Caco-2 (cell line): ENCODE measurements around the gene TTC6. TPM values are rescaled to one million over a fixed set of nuclear protein-coding genes. Genes with fewer than 3 reads are reported as not detected.

ENCODE experiments used
- BruUV-seq: library from RNA; stranded (reverse); fragments of 400-500 nt; replicated peaks from 2 replicates; lab custom pipeline; 2021; lab: Mats Ljungman, UMichigan
- CTCF ChIA-PET: fragments of 300-600 bp; sonication (Branson Sonifier 250); formaldehyde crosslinking; loops from one replicate; lab custom pipeline; 2022; ENCODE audit warnings: antibody characterized with exemption; lab: Charles Lee
- POLR2A ChIA-PET: fragments of 300-600 bp; sonication (Branson Sonifier 250); formaldehyde crosslinking; loops from one replicate; lab custom pipeline; 2022; ENCODE audit warnings: antibody characterized with exemption; lab: Charles Lee
- DNase-seq, 2 experiments: peaks; one replicate each; pipeline versions ENCODE4 v3.0.0 to v3.0.0-alpha.2; 2020 to 2022
- H3K27me3 ChIP-seq: replicated peaks from 2 replicates; pipeline ENCODE4 v1.6.0; 2011; ENCODE audit warnings: low read length; ENCODE audit not compliant: control insufficient read depth, insufficient read depth
- H3K36me3 ChIP-seq: 2 replicates; pipeline ENCODE4 v1.5.1; 2011; ENCODE audit warnings: low read length; ENCODE audit not compliant: control insufficient read depth, insufficient read depth
- H3K4me1 ChIP-seq: fragments of 250-450 bp; sonication (Bioruptor Pico); 2 replicates; pipeline ENCODE4 v1.5.1; 2020; ENCODE audit warnings: mild to moderate bottlenecking
- H3K4me3 ChIP-seq: 2 replicates; pipeline ENCODE4 v1.5.1; 2011; ENCODE audit warnings: low read depth, mild to moderate bottlenecking, control low read depth, low read length
- H3K9me3 ChIP-seq: fragments of 250-450 bp; sonication (Bioruptor Pico); 2 replicates; pipeline ENCODE4 v1.5.1; 2020; ENCODE audit warnings: mild to moderate bottlenecking, moderate library complexity
- H3K27ac Mint-ChIP-seq: one replicate; pipeline ENCODE4 v1.8.0; 2022; ENCODE audit warnings: mixed read lengths; ENCODE audit not compliant: unreplicated experiment
- H3K27me3 Mint-ChIP-seq: one replicate; pipeline ENCODE4 v1.8.0; 2022; ENCODE audit warnings: mixed read lengths; ENCODE audit not compliant: insufficient read depth, unreplicated experiment
- H3K36me3 Mint-ChIP-seq: one replicate; pipeline ENCODE4 v1.8.0; 2022; ENCODE audit warnings: mild to moderate bottlenecking, mixed read lengths; ENCODE audit not compliant: insufficient read depth, unreplicated experiment
- H3K4me1 Mint-ChIP-seq: one replicate; pipeline ENCODE4 v1.8.0; 2022; ENCODE audit warnings: low read depth, mixed read lengths; ENCODE audit not compliant: unreplicated experiment
- H3K4me3 Mint-ChIP-seq: one replicate; pipeline ENCODE4 v1.8.0; 2022; ENCODE audit warnings: mild to moderate bottlenecking, moderate library complexity, mixed read lengths; ENCODE audit not compliant: unreplicated experiment
- H3K9me3 Mint-ChIP-seq: one replicate; pipeline ENCODE4 v1.8.0; 2022; ENCODE audit warnings: mixed read lengths; ENCODE audit not compliant: unreplicated experiment
- intact Hi-C: fragments of 100-400 bp; cut with micrococcal nuclease; formaldehyde crosslinking; loops from one replicate; pipeline ENCODE4 v1.10.0; 2022; ENCODE audit not compliant: unreplicated experiment
- total RNA-seq: library from RNA; stranded (reverse); gene quantifications from 2 replicates; pipeline ENCODE4 v1.2.3, GENCODE V29; 2022
- TF ChIP-seq, protein P1 (sequence below), 2 experiments: fragments of 200-600 bp in 1 of 2; IDR thresholded peaks; 1 replicate in 1 of 2; 2 replicates in 1 of 2; pipeline versions ENCODE4 v1.5.1 to v1.8.0; 2011 to 2022; ENCODE audit warnings: antibody characterized with exemption in 1 of 2, control low read depth in 1 of 2, inconsistent platforms in 1 of 2, low read depth in 1 of 2, low read length in 1 of 2, mild to moderate bottlenecking in 1 of 2, moderate library complexity in 1 of 2; ENCODE audit not compliant: insufficient read depth in 1 of 2, severe bottlenecking in 1 of 2, unreplicated experiment in 1 of 2

The TTC6 gene
- total RNA-seq, 1 experiment from 2014 or later = 19.4 TPM

DNA sequence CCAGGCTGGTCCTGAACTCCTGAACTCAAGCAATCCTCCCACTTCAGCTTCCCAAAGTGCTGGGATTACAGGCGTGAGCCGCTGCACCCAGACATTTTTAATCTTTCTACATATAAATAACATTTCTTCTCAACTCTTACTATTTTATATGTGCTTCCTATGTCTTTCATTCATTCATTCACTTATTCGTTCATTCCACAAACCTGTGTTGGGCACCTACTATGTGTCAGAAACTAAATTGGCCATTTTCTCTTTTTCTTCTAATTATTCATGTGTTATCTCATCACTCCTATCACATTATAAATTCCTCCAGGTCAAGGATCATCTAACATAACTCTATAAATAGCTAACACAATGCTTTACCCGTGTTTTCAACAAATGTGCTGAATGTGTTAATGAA is 24.0 kb upstream of the TTC6 start:
- TF ChIP-seq, protein P1, sequence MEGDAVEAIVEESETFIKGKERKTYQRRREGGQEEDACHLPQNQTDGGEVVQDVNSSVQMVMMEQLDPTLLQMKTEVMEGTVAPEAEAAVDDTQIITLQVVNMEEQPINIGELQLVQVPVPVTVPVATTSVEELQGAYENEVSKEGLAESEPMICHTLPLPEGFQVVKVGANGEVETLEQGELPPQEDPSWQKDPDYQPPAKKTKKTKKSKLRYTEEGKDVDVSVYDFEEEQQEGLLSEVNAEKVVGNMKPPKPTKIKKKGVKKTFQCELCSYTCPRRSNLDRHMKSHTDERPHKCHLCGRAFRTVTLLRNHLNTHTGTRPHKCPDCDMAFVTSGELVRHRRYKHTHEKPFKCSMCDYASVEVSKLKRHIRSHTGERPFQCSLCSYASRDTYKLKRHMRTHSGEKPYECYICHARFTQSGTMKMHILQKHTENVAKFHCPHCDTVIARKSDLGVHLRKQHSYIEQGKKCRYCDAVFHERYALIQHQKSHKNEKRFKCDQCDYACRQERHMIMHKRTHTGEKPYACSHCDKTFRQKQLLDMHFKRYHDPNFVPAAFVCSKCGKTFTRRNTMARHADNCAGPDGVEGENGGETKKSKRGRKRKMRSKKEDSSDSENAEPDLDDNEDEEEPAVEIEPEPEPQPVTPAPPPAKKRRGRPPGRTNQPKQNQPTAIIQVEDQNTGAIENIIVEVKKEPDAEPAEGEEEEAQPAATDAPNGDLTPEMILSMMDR (IDR thresholded peaks at IDR 0.05; ENCODE audit: insufficient read depth in 1 of 2, low read depth in 1 of 2, low read length in 1 of 2, severe bottlenecking in 1 of 2, unreplicated experiment in 1 of 2) = no peak
- no peaks in the 10 kb centered on the region for H3K9me3 ChIP-seq
- H3K27me3 ChIP-seq = no peaks in the 10 kb centered on the region
- intact Hi-C loops = no loop called here
- DNase-seq = no peak
- Mint-ChIP-seq H3K36me3 (peaks cover 8% of the 10 kb centered on the region), H3K4me1 (peaks cover 61% of the 10 kb centered on the region), H3K4me3 (no peak overlapping the region), H3K27me3 (no peaks in the 10 kb centered on the region), H3K27ac (no peak overlapping the region), H3K9me3 (peaks cover 10% of the 10 kb centered on the region)
- ChIA-PET CTCF (no interaction called here), POLR2A (no interaction called here)
- no peak overlapping the region for H3K4me3 ChIP-seq
- no TSS peak for BruUV-seq
- H3K4me1 ChIP-seq = peaks cover 52% of the 10 kb centered on the region
- no peaks in the 10 kb centered on the region for H3K36me3 ChIP-seq

DNA sequence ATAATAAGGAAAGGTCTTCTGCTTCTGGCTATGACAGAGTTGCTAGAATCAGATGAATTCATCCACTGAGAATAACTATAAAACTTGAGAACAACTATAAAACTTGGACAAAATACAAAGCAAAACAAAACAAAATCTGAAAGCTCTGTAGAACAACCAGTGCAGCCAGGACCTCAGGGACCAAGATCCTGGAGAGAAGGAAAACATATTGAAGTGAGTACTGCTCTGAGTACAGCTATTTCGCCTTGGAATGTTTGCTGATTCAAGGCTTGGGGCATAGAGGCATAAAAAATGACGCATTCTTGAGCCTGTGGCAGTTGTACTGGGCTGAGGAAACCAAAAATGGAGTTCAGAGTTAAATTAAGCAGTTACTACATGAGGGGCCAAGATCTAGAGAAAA is 22.1 kb upstream of the TTC6 start:
- no peak for DNase-seq
- CTCF ChIA-PET = no interaction called here

DNA sequence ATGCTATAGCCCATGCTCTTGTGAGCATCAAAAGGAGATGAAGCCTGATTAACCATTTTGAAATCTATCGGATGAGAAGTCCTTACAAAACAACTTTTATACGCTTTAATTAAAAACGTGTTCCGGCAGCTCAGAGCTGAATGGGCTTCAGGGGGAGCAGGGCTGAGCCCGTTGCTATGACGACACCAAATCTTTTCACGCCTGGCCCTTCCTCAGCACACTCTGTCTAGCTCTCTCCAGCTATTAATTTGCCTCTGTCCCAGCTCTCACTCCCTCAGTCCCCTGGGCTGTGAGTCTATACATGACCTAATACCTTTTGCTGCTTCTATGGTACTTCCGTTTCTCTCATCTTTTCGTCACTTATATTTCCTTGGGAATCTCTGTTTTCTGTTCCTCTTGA is 16.2 kb upstream of the TTC6 start:
- H3K27me3 ChIP-seq = no peaks in the 10 kb centered on the region
- Mint-ChIP-seq H3K27ac (no peak overlapping the region), H3K4me3 (no peak overlapping the region), H3K36me3 (peaks cover 15% of the 10 kb centered on the region), H3K4me1 (peaks cover 15% of the 10 kb centered on the region), H3K9me3 (no peaks in the 10 kb centered on the region), H3K27me3 (no peaks in the 10 kb centered on the region)
- TF ChIP-seq, protein P1 (IDR thresholded peaks at IDR 0.05; ENCODE audit: insufficient read depth in 1 of 2, low read depth in 1 of 2, low read length in 1 of 2, severe bottlenecking in 1 of 2, unreplicated experiment in 1 of 2) = no peak
- ChIA-PET POLR2A (no interaction called here), CTCF (no interaction called here)
- no peaks in the 10 kb centered on the region for H3K9me3 ChIP-seq
- DNase-seq = no peak
- peaks cover 17% of the 10 kb centered on the region for H3K4me1 ChIP-seq
- no peaks in the 10 kb centered on the region for H3K36me3 ChIP-seq
- H3K4me3 ChIP-seq = no peak overlapping the region
- intact Hi-C loops = no loop called here
- no TSS peak for BruUV-seq

More for the DNA sequence above, 22.1 kb upstream of the TTC6 start:
- Mint-ChIP-seq H3K27ac (no peak overlapping the region), H3K27me3 (no peaks in the 10 kb centered on the region), H3K4me3 (no peak overlapping the region), H3K36me3 (no peaks in the 10 kb centered on the region), H3K4me1 (peaks cover 53% of the 10 kb centered on the region), H3K9me3 (peaks cover 8% of the 10 kb centered on the region)
- intact Hi-C loops = no loop called here
- no peaks in the 10 kb centered on the region for H3K36me3 ChIP-seq
- H3K27me3 ChIP-seq = no peaks in the 10 kb centered on the region
- TF ChIP-seq, protein P1 (IDR thresholded peaks at IDR 0.05; ENCODE audit: insufficient read depth in 1 of 2, low read depth in 1 of 2, low read length in 1 of 2, severe bottlenecking in 1 of 2, unreplicated experiment in 1 of 2) = no peak
- H3K9me3 ChIP-seq = no peaks in the 10 kb centered on the region
- BruUV-seq = no TSS peak
- POLR2A ChIA-PET = no interaction called here
- peaks cover 37% of the 10 kb centered on the region for H3K4me1 ChIP-seq
- H3K4me3 ChIP-seq = no peak overlapping the region
